ENCODE measurements around the gene MMS19.

DNA sequence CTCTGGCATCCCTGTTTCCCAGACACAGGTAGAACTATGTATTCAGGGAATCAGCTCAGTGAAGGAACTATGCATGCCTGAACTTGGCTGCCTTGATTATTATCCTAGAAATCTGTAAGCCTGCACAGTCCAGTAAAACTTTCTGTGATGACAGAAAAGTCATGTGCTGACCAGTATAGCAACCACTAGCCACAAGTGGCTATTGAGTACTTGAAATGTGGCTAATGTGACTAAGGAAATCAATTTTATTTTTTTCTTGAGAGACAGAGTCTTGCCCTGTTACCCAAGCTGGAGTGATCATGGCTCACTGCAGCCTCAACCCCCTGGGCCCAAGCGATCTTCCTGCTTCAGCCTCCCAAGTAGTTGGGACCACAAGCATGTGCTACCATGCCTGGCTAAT, 55.9 kb downstream of the MMS19 start:
- TF ChIP-seq, protein P1, sequence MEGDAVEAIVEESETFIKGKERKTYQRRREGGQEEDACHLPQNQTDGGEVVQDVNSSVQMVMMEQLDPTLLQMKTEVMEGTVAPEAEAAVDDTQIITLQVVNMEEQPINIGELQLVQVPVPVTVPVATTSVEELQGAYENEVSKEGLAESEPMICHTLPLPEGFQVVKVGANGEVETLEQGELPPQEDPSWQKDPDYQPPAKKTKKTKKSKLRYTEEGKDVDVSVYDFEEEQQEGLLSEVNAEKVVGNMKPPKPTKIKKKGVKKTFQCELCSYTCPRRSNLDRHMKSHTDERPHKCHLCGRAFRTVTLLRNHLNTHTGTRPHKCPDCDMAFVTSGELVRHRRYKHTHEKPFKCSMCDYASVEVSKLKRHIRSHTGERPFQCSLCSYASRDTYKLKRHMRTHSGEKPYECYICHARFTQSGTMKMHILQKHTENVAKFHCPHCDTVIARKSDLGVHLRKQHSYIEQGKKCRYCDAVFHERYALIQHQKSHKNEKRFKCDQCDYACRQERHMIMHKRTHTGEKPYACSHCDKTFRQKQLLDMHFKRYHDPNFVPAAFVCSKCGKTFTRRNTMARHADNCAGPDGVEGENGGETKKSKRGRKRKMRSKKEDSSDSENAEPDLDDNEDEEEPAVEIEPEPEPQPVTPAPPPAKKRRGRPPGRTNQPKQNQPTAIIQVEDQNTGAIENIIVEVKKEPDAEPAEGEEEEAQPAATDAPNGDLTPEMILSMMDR (IDR thresholded peaks at IDR 0.05), result no peak
- no peak for TF ChIP-seq POLR2A (IDR thresholded peaks at IDR 0.05)
